HEK293T (cell line): ENCODE measurements around the gene IL1RAPL1.

ENCODE experiments used
- CTCF ChIA-PET: fragments of 350-600 bp; formaldehyde crosslinking; extraction: SDS; loops from one replicate; lab custom pipeline; 2021; ENCODE audit warnings: antibody characterized with exemption, inconsistent platforms; lab: Yijun Ruan, JAX
- POLR2A ChIA-PET: fragments of 350-600 bp; formaldehyde crosslinking; extraction: SDS; loops from one replicate; lab custom pipeline; 2020; ENCODE audit warnings: antibody characterized with exemption, inconsistent platforms; lab: Yijun Ruan, JAX
- DNase-seq: peaks from one replicate; pipeline ENCODE4 v3.0.0; 2012; ENCODE audit warnings: mixed read lengths; ENCODE audit errors: extremely low spot score
- ARNT ChIP-seq: fragments of 450-650 bp; IDR thresholded peaks from 2 replicates; pipeline ENCODE4 v1.6.1; 2017; ENCODE audit warnings: mild to moderate bottlenecking
- BHLHE40 ChIP-seq: fragments of 450-650 bp; IDR thresholded peaks from 2 replicates; pipeline ENCODE4 v1.6.1; 2016; ENCODE audit warnings: mild to moderate bottlenecking, moderate library complexity, borderline replicate concordance
- CTBP1 ChIP-seq: fragments of 450-650 bp; IDR thresholded peaks from 2 replicates; pipeline ENCODE4 v1.6.1; 2016; ENCODE audit warnings: borderline replicate concordance
- ELF4 ChIP-seq: fragments of 450-650 bp; IDR thresholded peaks from 2 replicates; pipeline ENCODE4 v1.6.1; 2017; ENCODE audit warnings: antibody characterized with exemption
- FOXA1 ChIP-seq: fragments of 450-650 bp; IDR thresholded peaks from 2 replicates; pipeline ENCODE4 v1.6.1; 2016; ENCODE audit warnings: mild to moderate bottlenecking
- FOXK2 ChIP-seq: fragments of 450-650 bp; IDR thresholded peaks from 2 replicates; pipeline ENCODE4 v1.6.1; 2016; ENCODE audit warnings: mild to moderate bottlenecking
- FOXM1 ChIP-seq: fragments of 450-650 bp; IDR thresholded peaks from 2 replicates; pipeline ENCODE4 v1.6.1; 2017; ENCODE audit warnings: mild to moderate bottlenecking, borderline replicate concordance
- HDGF ChIP-seq: fragments of 450-650 bp; IDR thresholded peaks from 2 replicates; pipeline ENCODE4 v1.6.1; 2017; ENCODE audit warnings: antibody characterized with exemption, borderline replicate concordance
- L3MBTL2 ChIP-seq: fragments of 450-650 bp; conservative IDR thresholded peaks from 2 replicates; pipeline ENCODE4 v1.6.1; 2016; ENCODE audit warnings: mild to moderate bottlenecking
- LEF1 ChIP-seq: fragments of 450-650 bp; IDR thresholded peaks from 2 replicates; pipeline ENCODE4 v1.6.1; 2017; ENCODE audit warnings: mild to moderate bottlenecking, borderline replicate concordance
- NFRKB ChIP-seq: fragments of 450-650 bp; IDR thresholded peaks from 2 replicates; pipeline ENCODE4 v1.6.1; 2016; ENCODE audit warnings: mild to moderate bottlenecking, moderate library complexity
- PKNOX1 ChIP-seq: fragments of 450-650 bp; IDR thresholded peaks from 2 replicates; pipeline ENCODE4 v1.6.1; 2016
- SP1 ChIP-seq: fragments of 450-650 bp; IDR thresholded peaks from 2 replicates; pipeline ENCODE4 v1.6.1; 2017
- SUZ12 ChIP-seq: fragments of 450-650 bp; IDR thresholded peaks from 2 replicates; pipeline ENCODE4 v1.6.1; 2016; ENCODE audit warnings: mild to moderate bottlenecking
- TARDBP ChIP-seq: fragments of 450-650 bp; IDR thresholded peaks from 2 replicates; pipeline ENCODE4 v1.6.1; 2016
- ZNF384 ChIP-seq: fragments of 450-650 bp; IDR thresholded peaks from 2 replicates; pipeline ENCODE4 v1.6.1; 2016

The IL1RAPL1 gene

GRCh38 chrX:29926056-29926455 is 1338.8 kb downstream of the IL1RAPL1 start:
- CTCF ChIA-PET = no interaction called here

GRCh38 chrX:29926659-29927058 is 1339.4 kb downstream of the IL1RAPL1 start:
- no peak for DNase-seq
- POLR2A ChIA-PET = no interaction called here
- CTCF ChIA-PET = no interaction called here
- TF ChIP-seq NFRKB = no peak

More at GRCh38 chrX:29926056-29926455, 1338.8 kb downstream of the IL1RAPL1 start:
- POLR2A ChIA-PET = no interaction called here
- DNase-seq = no peak
- TF ChIP-seq TARDBP = no peak
- no peak for TF ChIP-seq ZNF384
- TF ChIP-seq SP1 = no peak
- TF ChIP-seq CTBP1 = no peak
- TF ChIP-seq FOXA1 = no peak
- TF ChIP-seq L3MBTL2 = no peak
- no peak for TF ChIP-seq FOXK2
- TF ChIP-seq PKNOX1 = no peak
- no peak for TF ChIP-seq LEF1
- no peak for TF ChIP-seq SUZ12
- no peak for TF ChIP-seq HDGF
- no peak for TF ChIP-seq ARNT
- TF ChIP-seq BHLHE40 = no peak
- TF ChIP-seq ELF4 = no peak
- no peak for TF ChIP-seq NFRKB
- no peak for TF ChIP-seq FOXM1

- TF ChIP-seq ZNF384 (no peak), BHLHE40 (no peak), CTBP1 (no peak), SUZ12 (no peak), NFRKB (no peak), LEF1 (no peak), L3MBTL2 (no peak), ELF4 (no peak), SP1 (no peak), TARDBP (no peak), FOXM1 (no peak), PKNOX1 (no peak), FOXA1 (no peak)
- CTCF ChIA-PET = no interaction called here
- POLR2A ChIA-PET = no interaction called here
- no peak for DNase-seq
Measured at GRCh38 chrX:29935455-29935854, 1348.2 kb downstream of the IL1RAPL1 start.

- ChIA-PET POLR2A (no interaction called here), CTCF (interaction anchor here (0.6 to 0.7 kb wide), 2 partner anchors 8 to 424 kb away, joined by 3 read pairs; no protein-coding TSS in a partner anchor)
- TF ChIP-seq SUZ12 (no peak), BHLHE40 (no peak), PKNOX1 (no peak), FOXM1 (no peak), TARDBP (no peak), FOXK2 (no peak), FOXA1 (no peak), HDGF (no peak), ARNT (no peak)
- no peak for DNase-seq
Measured at GRCh38 chrX:29940750-29941149, 1353.5 kb downstream of the IL1RAPL1 start.

- POLR2A ChIA-PET = no interaction called here
- DNase-seq = no peak
- no peak for TF ChIP-seq LEF1
- TF ChIP-seq ZNF384 = no peak
- no peak for TF ChIP-seq SUZ12
- TF ChIP-seq BHLHE40 = no peak
- no peak for TF ChIP-seq FOXA1
- no peak for TF ChIP-seq TARDBP
- TF ChIP-seq CTBP1 = no peak
- no peak for TF ChIP-seq ARNT
- TF ChIP-seq NFRKB = no peak
- CTCF ChIA-PET = interaction anchor here (0.6 to 0.7 kb wide), 2 partner anchors 9 to 424 kb away, joined by 3 read pairs; no protein-coding TSS in a partner anchor
Measured at GRCh38 chrX:29941287-29941686, 1354.0 kb downstream of the IL1RAPL1 start.

GRCh38 chrX:29947225-29947624 is 1360.0 kb downstream of the IL1RAPL1 start:
- DNase-seq = no peak
- TF ChIP-seq NFRKB (no peak), ELF4 (no peak), LEF1 (no peak), FOXK2 (no peak), FOXA1 (no peak), SUZ12 (no peak), L3MBTL2 (no peak), SP1 (no peak), ARNT (no peak), TARDBP (no peak)
- ChIA-PET POLR2A (no interaction called here), CTCF (no interaction called here)

GRCh38 chrX:29948653-29949052 is 1361.4 kb downstream of the IL1RAPL1 start:
- ChIA-PET POLR2A (no interaction called here), CTCF (no interaction called here)
- TF ChIP-seq PKNOX1 = no peak
- no peak for TF ChIP-seq ZNF384
- TF ChIP-seq HDGF = no peak
- no peak for DNase-seq
